ENCODE measurements around the gene KHDRBS2.

DNA sequence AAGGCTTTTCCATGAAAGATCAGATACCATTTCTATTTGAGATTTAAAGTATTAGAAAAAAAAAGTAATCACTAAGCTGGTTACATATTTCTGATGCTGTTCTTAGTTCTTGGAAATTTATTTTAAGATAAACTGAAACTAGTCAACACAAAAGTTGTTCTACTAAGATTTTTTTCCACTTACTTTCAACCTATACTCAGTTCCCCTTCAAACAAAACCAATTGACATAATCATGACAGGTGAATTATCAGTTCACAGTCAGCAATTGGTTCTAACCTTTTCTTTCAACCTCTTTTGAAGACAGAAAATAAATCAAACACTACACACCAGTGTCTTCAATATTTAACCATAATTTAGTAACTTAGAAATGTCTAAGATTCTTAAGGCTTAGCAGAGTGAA is 228.7 kb downstream of the KHDRBS2 start:
- TF ChIP-seq, protein P1, sequence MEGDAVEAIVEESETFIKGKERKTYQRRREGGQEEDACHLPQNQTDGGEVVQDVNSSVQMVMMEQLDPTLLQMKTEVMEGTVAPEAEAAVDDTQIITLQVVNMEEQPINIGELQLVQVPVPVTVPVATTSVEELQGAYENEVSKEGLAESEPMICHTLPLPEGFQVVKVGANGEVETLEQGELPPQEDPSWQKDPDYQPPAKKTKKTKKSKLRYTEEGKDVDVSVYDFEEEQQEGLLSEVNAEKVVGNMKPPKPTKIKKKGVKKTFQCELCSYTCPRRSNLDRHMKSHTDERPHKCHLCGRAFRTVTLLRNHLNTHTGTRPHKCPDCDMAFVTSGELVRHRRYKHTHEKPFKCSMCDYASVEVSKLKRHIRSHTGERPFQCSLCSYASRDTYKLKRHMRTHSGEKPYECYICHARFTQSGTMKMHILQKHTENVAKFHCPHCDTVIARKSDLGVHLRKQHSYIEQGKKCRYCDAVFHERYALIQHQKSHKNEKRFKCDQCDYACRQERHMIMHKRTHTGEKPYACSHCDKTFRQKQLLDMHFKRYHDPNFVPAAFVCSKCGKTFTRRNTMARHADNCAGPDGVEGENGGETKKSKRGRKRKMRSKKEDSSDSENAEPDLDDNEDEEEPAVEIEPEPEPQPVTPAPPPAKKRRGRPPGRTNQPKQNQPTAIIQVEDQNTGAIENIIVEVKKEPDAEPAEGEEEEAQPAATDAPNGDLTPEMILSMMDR (IDR thresholded peaks at IDR 0.05; ENCODE audit: insufficient read depth, low read depth, low read length), result no peak
- no peak for TF ChIP-seq EZH2 (IDR thresholded peaks at IDR 0.05; ENCODE audit: insufficient read depth, low read length)

All from astrocyte (in vitro differentiated cells and primary cell).